C4-2B (cell line): ENCODE results near the gene NLRP14.

Experiments used
- ZFX ChIP-seq: fragments of 450-650 bp; IDR thresholded peaks from 2 replicates; pipeline ENCODE4 v1.6.1; 2017
- TF ChIP-seq, protein P1 (sequence below): fragments of 450-650 bp; conservative IDR thresholded peaks from 2 replicates; pipeline ENCODE4 v1.5.1; 2017; ENCODE audit warnings: mild to moderate bottlenecking

- TF ChIP-seq, protein P1, sequence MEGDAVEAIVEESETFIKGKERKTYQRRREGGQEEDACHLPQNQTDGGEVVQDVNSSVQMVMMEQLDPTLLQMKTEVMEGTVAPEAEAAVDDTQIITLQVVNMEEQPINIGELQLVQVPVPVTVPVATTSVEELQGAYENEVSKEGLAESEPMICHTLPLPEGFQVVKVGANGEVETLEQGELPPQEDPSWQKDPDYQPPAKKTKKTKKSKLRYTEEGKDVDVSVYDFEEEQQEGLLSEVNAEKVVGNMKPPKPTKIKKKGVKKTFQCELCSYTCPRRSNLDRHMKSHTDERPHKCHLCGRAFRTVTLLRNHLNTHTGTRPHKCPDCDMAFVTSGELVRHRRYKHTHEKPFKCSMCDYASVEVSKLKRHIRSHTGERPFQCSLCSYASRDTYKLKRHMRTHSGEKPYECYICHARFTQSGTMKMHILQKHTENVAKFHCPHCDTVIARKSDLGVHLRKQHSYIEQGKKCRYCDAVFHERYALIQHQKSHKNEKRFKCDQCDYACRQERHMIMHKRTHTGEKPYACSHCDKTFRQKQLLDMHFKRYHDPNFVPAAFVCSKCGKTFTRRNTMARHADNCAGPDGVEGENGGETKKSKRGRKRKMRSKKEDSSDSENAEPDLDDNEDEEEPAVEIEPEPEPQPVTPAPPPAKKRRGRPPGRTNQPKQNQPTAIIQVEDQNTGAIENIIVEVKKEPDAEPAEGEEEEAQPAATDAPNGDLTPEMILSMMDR = no peak
- TF ChIP-seq ZFX = no peak
These were observed 29.1 kb upstream of the NLRP14 start for GRCh38 chr11:6991227-6991626.
